SK-N-SH treated with all-trans-retinoic acid at 6 μM for 48 hours (cell line): ENCODE measurements around the gene DTWD1.

Experiments used
- ARNTL ChIP-seq: fragments of 450-650 bp; formaldehyde crosslinking; IDR thresholded peaks from 2 replicates; pipeline ENCODE4 v1.5.0; 2020; ENCODE audit warnings: low read depth, mild to moderate bottlenecking, moderate library complexity, borderline replicate concordance
- BACH2 ChIP-seq: fragments of 250-450 bp; sonication (Bioruptor Pico); IDR thresholded peaks from 2 replicates; pipeline ENCODE4 v1.9.0; 2021; ENCODE audit warnings: mild to moderate bottlenecking, borderline replicate concordance
- CREB5 ChIP-seq: fragments of 250-450 bp; sonication (Bioruptor Pico); IDR thresholded peaks from 2 replicates; pipeline ENCODE4 v1.5.1; 2020; ENCODE audit warnings: low read depth, mild to moderate bottlenecking, moderate library complexity
- CSRNP3 ChIP-seq: fragments of 250-450 bp; sonication (Bioruptor Pico); IDR thresholded peaks from 2 replicates; pipeline ENCODE4 v1.5.1; 2021; ENCODE audit warnings: mild to moderate bottlenecking, moderate library complexity
- GLIS3 ChIP-seq: fragments of 250-450 bp; sonication (Bioruptor Pico); IDR thresholded peaks from 2 replicates; pipeline ENCODE4 v1.5.0; 2020; ENCODE audit warnings: mild to moderate bottlenecking, moderate library complexity
- ISL1 ChIP-seq: fragments of 250-450 bp; sonication (Bioruptor Pico); IDR thresholded peaks from 2 replicates; pipeline ENCODE4 v2.1.2; 2022; ENCODE audit warnings: mild to moderate bottlenecking, moderate library complexity
- PATZ1 ChIP-seq: fragments of 250-450 bp; sonication (Bioruptor Pico); IDR thresholded peaks from 2 replicates; pipeline ENCODE4 v1.8.0; 2020; ENCODE audit warnings: mild to moderate bottlenecking, moderate library complexity, borderline replicate concordance
- RARB ChIP-seq: fragments of 250-450 bp; sonication (Bioruptor Pico); IDR thresholded peaks from 2 replicates; pipeline ENCODE4 v1.8.0; 2021; ENCODE audit warnings: mild to moderate bottlenecking, moderate library complexity
- TOX ChIP-seq: fragments of 250-450 bp; sonication (Bioruptor Pico); IDR thresholded peaks from 2 replicates; pipeline ENCODE4 v1.8.0; 2021; ENCODE audit warnings: mild to moderate bottlenecking, moderate library complexity, borderline replicate concordance
- ZC3H10 ChIP-seq: fragments of 250-450 bp; sonication (Bioruptor Pico); IDR thresholded peaks from 2 replicates; pipeline ENCODE4 v1.5.1; 2021; ENCODE audit warnings: mild to moderate bottlenecking, moderate library complexity
- ZFP3 ChIP-seq: fragments of 250-450 bp; sonication (Bioruptor Pico); IDR thresholded peaks from 2 replicates; pipeline ENCODE4 v1.5.0; 2020; ENCODE audit warnings: mild to moderate bottlenecking, moderate library complexity
- ZFP30 ChIP-seq: fragments of 450-650 bp; formaldehyde crosslinking; IDR thresholded peaks from 2 replicates; pipeline ENCODE4 v1.5.0; 2022; ENCODE audit warnings: mild to moderate bottlenecking, moderate library complexity
- ZNF565 ChIP-seq: fragments of 450-650 bp; formaldehyde crosslinking; conservative IDR thresholded peaks from 2 replicates; pipeline ENCODE4 v1.5.0; 2020; ENCODE audit warnings: low read depth, mild to moderate bottlenecking, moderate library complexity
- ZNF70 ChIP-seq: fragments of 450-650 bp; formaldehyde crosslinking; IDR thresholded peaks from 2 replicates; pipeline ENCODE4 v1.5.0; 2020; ENCODE audit warnings: mild to moderate bottlenecking, moderate library complexity

- TF ChIP-seq ZNF70 (CRISPR knock-in tag): no peak
- no peak for TF ChIP-seq PATZ1 (CRISPR knock-in tag)
- TF ChIP-seq GLIS3 (CRISPR knock-in tag): no peak
- TF ChIP-seq ZNF565 (CRISPR knock-in tag): no peak
- no peak for TF ChIP-seq ARNTL (CRISPR knock-in tag)
- no peak for TF ChIP-seq CSRNP3 (CRISPR knock-in tag)
- TF ChIP-seq CREB5: no peak
- TF ChIP-seq ZFP3 (CRISPR knock-in tag): no peak
- no peak for TF ChIP-seq ZC3H10 (CRISPR knock-in tag)
- no peak for TF ChIP-seq TOX
- no peak for TF ChIP-seq ZFP30 (CRISPR knock-in tag)
- no peak for TF ChIP-seq RARB
- no peak for TF ChIP-seq ISL1 (CRISPR knock-in tag)
- TF ChIP-seq BACH2: no peak
Measured at GRCh38 chr15:49619226-49619625, 1.6 kb upstream of the DTWD1 start.
